NCI-H748 (cell line): ENCODE results near the gene CIROP.

Source experiments
- DNase-seq: peaks from one replicate; lab custom pipeline; 2025; ENCODE audit not compliant: unreplicated experiment; lab: John Stamatoyannopoulos, UW

CIROP gene

DNA sequence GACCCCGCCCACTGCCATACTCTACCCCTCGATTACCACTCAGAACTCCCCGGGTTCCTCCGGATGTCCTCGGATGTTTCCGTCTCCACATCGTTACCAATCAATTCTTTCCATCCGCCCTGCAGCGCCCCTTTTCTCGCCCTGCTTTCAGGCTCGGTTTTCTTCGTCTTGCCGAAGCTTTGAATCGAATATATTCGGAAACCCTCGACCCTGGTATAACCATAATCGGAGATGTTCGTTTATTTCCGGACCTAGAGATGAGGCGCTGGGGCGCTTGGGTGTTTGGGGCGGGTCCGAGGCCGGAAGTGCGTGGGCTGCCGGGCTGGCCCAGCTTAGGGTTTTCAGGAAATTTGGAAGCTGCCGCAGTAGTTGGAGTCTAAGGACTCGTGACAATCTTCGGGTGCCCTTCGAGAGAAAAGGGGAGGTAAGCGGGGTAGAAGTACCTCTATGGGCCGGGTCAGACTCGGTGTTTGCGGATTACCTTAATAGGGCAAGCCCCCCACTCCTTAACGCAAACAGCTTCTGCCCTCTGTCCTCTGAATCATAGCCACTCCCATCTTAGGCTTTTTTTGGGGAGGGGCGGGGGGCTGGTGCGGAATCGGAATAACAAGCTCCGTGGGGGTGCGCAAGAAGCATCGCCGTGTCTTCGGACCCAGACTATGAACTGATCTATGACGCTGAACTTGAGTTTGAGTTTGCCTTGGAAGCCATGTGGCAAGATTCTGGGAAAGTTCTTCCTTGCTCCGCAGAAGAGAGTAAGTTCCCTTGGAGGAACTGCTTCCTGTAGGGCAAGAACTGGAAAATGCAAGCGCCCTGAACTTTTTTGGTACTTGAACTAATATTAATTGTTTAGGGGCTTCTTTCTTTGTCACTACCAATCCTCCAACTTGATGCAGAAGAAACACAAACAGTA is 9.3 kb downstream of the CIROP start, which contains the start of gene C14orf119:
Gene C14orf119 (plus strand): TSS at position 310 of the 913 bp plus-strand sequence. CDS start 2,154 bp downstream, outside the sequence.
- DNase-seq: no peak

DNA sequence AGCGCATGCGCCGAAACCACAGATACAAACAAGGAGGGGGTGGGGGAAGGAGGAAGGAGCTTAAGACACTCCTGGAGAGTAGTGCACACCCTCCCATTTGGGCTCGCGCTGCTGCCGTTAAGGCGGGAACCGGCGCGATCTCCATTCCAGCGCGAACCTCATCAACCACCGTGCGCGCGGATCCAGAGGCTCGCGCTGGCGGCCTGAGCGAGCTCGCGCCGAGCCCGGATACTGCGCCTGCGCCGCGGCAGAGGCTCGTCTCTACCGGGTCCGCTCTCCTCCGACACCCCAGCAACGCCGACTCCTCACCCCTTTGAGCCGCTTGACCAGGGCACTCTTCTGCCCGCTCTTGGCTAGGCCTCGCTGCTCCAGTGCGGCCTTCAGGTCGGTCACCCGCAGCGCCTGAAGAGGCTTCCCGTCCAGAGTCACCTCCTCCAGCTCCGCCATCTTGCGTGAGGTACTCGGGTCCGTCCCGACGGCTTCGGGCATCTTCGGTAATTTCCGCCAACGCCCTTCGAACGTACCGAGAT is 10.1 kb downstream of the CIROP start, which contains the start of gene ACIN1:
Gene ACIN1 (minus strand): TSS at position 471 of the 530 bp plus-strand sequence. CDS start 24 bp downstream, at position 447.
- no peak for DNase-seq

DNA sequence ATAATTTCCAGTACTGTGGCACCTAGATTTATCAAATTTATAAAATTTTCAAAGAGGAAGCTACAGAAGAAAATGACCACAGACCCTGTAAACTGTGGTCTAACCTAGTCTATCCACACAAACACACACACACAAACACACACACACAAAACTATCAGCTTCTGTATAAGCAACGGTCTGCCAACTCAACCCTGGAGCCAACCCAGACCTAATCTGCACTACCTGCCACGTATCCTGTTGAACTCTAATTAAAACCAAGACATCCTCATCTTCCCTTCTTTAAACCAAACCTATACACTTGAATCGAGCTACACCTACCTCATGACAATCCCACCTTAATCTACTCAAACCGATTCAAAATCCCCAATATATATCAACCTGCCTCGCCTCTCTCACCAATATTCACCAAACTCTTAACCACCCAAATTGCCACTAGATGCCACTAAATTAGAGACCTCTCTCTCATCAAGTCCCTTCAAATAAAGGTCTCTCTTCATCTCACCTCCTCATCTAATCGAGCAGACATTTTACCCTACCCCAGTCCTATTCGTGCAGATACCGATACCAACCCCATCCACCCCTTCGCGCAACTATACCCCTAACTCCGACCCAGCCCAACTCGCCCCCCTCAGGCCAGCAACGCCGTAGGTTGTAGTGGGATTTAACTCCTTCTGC is 10.7 kb downstream of the CIROP start:
- no peak for DNase-seq

DNA sequence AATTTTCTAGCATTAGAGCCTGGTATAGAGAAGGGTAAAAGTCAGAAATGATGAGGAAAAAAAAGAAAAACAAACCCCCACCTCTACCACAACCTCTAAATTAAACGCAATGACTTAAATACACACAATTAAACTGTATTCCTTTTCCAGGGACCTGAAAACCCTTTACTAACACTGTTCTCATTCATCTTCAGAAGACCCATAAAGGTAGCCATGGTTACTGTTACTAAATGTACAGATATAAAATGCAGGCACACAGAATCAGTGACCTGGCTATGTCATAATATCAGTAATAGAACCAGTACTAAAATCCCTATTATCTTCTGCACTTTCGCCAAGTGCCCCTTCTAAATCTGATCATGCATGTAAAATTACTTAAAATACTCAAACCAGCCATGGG is 11.3 kb downstream of the CIROP start:
- no peak for DNase-seq

DNA sequence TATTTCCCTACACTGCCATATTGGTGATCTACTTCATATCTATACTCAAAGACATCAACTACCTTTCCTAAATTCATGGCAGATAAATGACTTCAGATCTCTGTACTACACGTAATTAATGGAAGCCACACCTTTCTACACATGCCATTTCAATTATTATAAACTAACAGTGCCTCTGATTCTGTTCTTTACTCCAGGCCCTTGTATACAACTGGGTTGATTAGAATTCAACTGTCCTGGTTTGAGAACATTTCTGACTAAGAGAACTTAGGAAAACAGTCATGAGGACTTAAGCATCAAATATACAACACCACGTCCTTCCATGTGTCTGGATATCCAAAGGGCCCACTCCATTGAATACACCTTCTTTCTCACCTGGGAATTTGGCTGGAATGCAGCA is 11.7 kb downstream of the CIROP start:
- no peak for DNase-seq

DNA sequence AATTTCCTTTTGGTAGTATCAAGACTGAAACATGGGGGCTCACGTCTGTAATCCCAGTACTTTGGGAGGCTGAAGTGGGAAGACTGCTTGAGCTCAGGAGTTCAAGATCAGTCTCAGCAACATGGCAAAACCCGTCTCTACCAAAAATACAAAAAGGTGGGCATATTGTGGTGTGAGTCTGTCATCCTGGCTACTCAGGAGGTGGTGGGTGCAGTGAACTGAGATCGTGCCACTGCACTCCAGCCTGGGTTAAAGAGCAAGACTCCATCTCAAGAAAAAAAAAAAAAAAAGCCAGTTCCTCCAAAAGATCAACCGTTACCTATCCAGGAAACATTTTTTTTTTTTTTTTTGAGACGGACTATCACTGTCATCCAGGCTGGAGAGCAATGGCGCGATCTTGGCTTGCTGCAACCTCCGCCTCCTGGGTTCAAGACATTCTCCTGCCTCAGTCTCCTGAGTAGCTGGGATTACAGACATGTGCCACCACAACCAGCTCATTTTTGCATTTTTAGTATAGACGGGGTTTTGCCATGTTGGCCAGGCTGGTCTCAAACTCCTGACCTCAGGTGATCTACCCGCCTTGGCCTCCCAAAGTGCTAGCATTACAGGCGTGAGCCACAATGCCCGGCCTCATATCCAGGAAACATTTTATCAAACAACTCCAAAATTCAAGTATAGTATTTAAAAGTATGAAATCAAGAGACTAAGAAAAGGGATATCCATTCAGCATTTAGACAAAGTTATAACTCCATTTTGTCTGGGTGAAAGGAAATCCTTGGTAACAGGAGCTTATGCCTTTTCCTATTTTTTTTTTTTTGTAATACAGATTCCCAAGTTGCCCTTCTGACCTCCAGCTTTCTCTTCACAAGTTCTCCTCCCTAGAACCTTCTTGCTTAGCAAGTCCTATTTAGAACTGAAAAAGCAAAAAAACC is 13.2 kb downstream of the CIROP start:
- no peak for DNase-seq

DNA sequence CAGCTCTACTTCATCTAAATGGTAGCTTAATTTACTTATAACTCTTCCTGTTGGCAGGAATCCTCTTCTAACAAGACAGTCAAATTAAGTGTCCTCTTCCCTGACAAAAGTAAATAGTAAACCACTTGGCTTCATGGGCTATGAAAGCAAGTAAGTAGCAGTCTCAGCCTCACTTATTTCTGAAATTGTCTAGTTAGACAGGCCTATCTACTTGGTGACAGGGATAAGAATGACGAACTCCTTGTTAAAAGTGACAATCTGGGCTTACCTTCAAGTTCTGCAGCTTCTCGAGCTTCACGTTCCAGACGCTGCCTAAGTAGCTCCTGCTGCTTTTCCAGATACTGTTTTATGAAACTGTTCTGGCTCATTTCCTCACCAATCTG is 14.5 kb downstream of the CIROP start:
- no peak for DNase-seq

DNA sequence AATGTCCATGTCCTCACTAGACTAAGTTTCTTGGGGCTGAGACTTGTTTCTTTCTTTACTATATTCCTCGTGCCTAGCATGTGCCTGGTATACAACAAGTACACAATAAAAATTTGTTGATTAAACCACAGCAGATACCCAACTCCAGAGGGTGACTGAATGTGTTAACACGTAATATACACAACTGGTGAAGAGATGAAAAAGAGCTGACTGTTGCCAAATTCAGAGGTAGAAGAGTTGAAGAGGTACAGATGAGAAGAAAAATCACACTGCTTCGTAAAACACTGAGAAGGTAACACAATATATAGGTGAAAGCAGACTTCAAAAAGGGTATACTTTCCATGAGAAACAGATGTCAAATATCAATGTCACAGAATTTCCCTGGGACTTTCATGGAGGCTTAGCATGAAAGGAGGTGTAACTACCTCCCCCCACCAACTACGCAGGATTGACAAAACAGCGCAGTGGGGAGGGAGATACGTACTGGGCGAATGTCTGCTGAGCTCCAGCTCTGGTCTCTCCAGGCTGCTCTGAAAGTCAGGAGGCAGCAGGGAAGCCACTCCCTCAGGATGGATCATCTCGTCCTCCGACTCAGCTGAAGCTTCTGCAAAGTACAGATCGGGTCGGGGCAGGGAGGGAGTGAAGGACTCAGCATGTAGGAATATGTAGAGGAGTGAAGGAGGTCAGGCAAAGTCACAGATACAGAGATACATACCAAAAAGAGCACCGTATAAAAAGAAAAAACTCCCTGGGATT is 15.1 kb downstream of the CIROP start:
- DNase-seq: no peak

DNA sequence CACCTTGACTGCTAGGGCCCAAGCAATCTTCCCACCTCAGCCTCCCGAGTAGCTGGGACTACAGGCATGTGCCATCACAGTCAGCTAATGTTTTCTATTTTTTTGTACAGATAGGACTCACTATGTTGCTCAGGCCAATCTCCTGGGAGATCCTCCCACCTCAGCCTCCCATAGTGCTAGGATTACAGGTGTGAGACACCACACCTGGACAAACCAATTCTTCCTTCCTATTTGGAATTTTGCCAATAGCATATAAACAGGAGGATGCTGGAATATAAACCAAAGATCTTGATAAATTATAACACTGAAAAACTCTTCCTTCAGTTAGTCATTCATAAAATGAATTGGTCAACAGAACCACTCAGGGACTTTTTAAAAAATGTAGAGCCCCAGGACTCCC is 18.2 kb downstream of the CIROP start:
- no peak for DNase-seq

DNA sequence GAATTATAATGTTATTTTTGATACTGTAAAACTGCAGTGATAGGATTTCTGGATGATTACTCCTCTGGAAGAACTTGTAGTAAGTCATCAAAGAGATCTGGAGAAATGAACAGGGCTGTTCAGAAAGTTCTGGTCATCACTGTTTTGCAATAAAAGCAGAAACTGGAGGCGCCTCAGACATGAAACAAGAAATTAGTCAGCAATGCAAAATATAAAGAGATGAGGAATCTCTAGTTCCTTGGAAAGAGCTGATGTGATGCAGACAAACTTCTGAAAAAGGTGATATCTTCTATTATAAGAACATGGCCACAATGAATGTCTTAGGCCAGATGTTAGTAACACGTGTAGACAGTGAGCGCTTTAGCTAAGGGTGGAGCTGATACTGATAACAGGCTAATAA is 19.3 kb downstream of the CIROP start:
- no peak for DNase-seq

DNA sequence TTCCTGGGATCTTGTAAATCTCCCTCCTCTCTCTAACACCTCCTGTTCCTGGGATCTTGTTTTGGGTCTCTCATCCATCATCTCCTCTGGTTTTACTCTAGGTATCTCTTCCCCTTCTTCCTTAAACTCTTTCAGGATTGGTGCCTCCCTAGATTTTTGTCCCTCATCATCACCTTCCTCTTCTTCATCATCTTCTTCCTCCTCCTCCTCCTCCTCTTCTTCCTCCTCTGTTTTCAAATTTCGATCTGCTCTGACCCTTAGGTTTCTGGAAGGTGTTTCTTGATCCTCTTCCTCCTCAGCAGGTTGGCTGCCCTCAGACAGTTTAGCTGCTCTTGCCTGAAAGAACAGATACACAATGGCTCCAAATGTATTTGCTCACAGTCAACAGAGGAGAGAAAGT is 24.3 kb downstream of the CIROP start:
- no peak for DNase-seq

DNA sequence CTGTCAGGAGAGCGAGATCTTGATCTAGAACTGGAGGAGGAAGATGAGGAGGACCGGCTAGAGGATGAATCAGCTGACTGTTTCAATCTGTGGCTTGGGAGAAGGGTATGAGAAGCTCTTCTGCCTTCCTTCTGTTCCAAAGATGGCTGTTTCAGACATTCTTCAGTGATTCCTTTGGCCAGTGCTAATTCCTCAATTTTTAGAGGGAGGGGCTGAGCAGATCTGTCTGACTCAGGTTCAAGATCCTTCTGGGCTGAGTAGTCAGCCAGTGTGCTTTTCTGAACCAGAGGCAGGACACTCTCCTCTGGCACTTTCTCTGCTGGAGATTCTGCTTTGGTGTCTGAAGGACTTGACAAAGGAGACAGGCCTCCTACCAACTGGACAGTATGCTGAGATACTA is 25.1 kb downstream of the CIROP start:
- no peak for DNase-seq

DNA sequence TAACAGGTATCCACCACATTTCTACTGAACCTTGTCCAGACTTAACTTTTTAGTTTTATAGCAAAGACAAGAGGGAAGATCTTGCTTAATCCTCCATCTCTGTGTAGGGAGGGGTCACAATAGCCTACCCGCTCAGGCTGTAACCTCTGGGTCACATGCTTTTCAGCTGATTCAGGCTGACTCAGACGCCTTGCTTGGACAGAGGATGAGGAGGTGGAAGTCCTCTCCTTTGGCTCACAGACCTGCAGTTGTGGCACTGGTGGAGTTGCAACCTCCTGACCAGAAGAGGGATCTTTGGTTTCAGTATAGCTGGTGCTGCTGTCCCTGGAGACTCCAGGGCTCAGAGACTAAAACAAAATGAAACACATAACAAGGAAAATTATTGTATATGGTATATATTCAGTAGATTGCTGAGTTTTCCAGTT is 26.1 kb downstream of the CIROP start:
- no peak for DNase-seq

DNA sequence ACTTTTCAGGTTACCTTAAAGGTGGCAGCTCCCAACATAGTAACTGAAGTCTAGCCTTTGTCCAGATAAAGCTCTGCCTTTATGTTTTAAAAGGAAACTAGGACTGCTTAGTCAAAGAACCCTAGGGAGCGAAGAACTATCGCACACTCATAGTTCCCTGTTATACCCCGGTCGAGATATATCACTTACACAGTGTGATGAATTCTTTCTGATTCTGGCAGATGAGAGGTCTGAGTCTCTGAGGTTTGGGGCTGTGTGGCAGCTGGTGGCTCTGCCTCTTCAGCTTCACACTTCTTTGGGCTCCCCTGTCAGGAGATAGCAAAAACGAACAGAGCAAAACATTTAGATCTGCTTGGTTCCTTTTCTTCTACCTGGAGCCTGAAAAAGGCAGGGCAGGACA is 26.8 kb downstream of the CIROP start:
- DNase-seq: no peak

DNA sequence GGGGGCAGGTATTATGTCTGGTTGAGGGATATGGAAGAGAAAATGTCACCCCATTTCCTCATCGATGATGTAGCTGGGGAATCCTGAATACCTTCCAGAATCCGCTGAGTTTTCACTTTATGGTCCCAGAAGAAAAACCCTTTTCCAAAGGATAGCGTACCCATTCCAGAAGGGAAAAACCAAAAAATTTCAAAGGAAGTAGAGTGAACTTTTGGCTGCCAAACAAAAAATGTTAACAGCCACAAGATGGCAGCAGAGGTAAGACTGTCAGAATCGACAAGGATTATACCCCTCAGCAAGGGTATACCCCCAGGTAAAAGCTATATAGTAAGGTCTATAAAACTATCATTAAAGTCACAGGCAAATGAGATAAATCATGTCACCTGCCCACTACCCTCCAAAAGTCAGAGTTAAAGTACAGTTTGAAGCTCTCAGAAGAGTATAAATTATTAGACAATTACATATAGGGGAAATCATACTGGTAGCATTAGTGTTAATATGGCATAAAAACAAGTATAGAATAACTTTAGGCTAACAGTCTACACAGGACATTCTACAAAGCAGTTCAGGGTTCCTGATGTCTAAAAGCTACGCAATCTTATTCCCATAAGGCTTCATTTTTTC is 27.9 kb downstream of the CIROP start:
- no peak for DNase-seq

DNA sequence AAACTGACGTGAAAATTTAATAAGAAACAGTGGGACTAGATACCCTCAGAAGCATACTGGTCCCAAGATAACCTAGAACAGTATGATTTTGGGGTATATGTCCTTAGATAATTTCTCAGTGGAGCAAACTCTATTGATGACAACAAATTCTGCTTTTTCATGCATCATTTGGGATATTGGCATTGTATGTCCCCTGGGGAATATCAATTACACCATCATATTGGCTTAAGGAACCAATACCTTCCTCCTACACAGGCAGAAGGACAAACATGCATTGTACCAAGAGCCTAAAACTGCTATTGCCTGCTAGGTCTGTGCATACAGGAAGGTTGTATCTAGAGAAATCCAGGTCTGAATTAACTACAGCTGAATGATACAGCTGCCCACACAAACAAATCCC is 29.9 kb downstream of the CIROP start:
- no peak for DNase-seq

DNA sequence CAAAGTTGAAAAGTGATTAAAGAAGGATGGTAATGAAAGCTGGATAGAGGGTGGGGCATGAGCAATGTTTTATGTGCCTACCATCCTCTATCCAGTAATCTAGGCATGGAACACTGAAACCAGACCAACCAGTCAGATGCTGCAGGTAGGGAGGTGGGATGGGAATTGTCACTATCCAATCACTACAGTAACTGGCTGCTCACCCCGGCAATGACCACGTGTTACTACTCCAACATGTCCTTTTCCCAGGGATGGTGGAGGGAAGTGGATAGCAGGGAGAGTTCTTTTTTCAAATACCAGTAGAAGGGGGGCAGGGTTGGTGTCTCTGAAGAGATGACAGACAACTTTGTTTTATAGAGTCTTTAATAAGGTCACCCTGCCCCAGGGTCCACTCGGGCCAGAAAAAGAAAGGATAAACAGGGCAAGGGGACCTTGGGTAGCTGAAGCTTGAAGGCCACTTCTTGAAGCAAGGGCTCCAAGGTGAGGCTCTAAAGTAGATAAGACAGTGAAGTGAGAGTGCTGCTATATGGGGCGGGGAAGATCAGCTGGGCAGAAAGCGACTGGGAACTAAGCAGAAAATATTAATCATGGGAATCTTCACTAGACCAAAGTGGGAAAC is 32.8 kb downstream of the CIROP start:
- no peak for DNase-seq

DNA sequence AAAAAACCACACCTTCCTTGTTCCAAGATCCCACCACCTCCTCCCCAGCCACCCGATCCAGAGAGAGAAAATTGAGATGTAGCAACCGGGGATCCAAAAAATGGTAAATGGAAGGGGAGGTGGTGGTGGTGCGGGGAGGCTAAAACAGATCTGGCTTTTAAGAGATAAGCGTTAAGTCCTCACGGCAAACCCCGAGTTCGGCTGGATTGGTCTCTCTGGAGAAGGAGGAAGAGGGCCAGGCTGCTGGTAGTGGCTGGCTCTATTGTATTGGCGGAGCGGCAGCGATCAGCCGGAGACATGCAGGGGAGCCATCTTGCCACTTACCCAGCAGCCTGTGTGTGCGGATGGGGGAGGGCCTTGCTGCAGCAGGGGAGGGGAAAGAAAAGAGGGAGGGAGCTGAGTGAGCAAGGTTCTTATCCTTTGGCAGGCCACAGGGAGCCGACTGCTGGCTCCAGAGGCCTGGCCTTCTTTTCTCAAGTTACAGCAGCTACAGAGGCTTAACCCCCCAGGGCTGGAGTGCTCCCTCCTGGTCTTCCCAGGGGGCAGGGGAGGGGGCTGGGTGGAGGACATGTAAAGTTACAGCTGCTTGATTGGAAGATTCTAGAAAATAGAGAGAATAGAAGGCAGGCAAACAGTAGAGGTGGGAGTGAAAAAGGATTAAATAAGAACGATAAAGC is 33.4 kb downstream of the CIROP start:
- DNase-seq: no peak
